Measurements from ENCODE around the gene SORCS2.

Gene SORCS2

GRCh38 chr4:7247521-7247920, 55.2 kb downstream of the SORCS2 start:
- DNase-seq (ENCODE audit: low read depth): no peak

- DNase-seq (ENCODE audit: low read depth): no peak
These were observed 55.6 kb downstream of the SORCS2 start for GRCh38 chr4:7247946-7248345.

- DNase-seq (ENCODE audit: low read depth): no peak
These were observed 56.5 kb downstream of the SORCS2 start for GRCh38 chr4:7248857-7249256.

DNA sequence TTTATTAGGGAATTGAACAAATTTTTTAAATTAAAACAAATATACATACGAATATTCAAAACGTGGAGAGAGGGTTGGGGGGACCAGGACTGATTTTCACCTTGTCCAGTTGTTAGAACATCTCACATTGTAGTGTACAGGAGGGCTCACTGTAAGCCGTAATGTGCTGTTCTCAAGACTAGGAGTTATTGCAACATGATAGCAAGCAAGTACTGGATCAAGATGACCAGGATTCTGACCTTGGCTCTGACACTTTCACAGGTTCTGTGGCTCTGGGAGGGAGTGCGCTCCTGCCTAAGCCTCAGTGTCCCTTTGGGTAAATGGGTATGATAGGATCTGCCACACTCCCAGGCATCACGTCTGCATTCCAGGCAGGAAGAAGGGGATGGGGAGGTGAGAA, 59.0 kb downstream of the SORCS2 start:
- DNase-seq (ENCODE audit: low read depth): no peak

DNA sequence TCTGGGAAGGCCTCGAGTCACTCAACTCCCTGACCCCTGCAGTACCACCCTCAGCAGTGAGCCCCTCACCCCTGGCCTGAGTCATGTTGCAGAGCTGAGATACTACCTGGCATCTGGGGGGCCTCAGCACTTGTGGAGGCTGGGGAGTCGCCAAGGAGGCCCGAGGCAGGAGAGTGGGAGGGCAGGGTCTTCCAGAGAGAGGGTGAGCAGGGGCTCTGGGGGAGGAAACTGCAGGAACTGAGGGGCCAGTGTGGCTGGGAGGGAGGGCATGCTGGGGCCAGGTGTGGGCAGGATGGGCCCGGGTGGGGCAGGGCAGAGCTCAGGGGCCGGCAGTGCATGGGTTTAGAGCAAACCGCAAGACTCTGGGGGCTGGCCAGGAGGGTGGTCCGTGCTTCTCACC, 59.7 kb downstream of the SORCS2 start:
- no peak for DNase-seq (ENCODE audit: low read depth)

DNA sequence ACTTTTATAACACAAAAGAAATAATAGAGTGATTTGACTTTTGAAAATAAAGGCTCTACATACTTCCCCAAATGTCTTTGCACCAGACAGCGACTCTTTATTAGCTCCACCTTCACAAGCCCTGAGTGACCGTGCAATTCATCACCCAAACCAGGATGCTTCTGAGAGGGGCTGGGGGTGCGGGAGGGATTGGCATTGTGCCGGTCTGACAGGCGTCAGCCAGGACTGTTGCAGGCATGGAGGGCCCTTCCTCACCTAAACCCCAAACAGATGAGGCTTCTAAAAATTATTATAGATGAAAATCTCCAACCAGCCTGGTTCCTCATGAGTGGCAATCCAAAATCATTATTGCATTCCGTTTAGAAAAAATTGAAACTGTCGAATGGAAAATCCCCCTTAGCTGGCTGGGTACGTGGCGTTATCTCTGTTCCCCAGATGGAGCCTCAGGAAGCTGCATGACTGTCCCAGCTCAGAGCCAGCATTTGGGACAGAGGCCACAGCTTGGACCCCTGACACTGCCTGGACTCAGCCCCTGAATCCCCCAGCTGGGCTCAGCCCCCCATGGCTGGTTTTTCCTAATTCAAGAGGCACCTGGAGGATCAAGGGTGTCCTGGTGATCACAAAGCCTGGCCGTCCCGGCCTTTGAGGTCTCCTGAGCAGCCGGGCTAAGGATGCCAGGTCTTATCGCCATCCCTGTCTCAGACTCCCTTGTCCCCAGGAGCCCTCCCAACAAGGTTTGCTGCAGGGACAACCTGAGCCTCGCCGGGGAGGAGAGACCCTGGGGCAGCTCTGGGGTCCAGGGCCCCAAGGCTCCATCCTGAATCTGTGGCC, 60.4 kb downstream of the SORCS2 start:
- no peak for DNase-seq (ENCODE audit: low read depth)

DNA sequence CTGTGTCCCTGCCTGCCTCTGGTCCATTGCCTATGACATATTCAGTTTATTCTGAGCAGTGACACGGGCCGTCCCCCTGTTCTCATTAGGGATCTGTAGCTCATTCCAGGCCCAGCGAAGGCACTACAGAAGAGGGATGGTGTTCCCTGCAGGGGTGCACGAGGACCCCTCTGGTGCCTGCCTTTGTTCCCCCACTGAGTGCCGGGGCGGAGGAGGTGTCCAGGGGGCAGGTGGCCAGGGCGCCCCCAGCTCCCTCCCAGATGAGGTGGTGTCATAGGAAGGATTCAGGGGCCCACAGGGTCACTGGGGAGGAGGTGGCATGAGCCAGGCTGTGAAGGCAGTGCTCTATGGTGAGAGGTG, 61.0 kb downstream of the SORCS2 start:
- no peak for DNase-seq (ENCODE audit: low read depth)

GRCh38 chr4:7253837-7254236, 61.5 kb downstream of the SORCS2 start:
- DNase-seq (ENCODE audit: low read depth): no peak

GRCh38 chr4:7254736-7255487, 62.6 kb downstream of the SORCS2 start:
- DNase-seq (ENCODE audit: low read depth): no peak

DNA sequence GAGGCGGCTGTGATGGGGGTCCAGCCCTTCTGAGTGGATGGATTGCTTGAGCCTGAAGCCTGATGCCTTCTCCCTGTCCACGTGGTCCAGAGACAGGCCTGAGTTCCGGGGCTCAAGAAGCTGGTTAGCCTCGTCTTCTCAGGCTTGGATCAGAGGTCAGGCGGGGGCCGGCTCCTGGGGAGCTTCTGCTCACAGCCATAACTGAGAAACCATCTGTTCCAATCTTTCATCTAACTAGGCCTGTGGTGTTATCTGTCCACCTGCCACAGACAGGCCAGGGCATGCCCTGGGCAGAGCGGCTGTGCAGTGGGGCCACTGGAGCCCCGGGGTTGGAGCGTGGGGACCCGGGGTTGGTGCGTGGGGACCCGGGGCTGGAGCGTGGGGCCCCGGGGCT, 63.1 kb downstream of the SORCS2 start:
- no peak for DNase-seq (ENCODE audit: low read depth)

GRCh38 chr4:7255996-7256395, 63.7 kb downstream of the SORCS2 start:
- no peak for DNase-seq (ENCODE audit: low read depth)

DNA sequence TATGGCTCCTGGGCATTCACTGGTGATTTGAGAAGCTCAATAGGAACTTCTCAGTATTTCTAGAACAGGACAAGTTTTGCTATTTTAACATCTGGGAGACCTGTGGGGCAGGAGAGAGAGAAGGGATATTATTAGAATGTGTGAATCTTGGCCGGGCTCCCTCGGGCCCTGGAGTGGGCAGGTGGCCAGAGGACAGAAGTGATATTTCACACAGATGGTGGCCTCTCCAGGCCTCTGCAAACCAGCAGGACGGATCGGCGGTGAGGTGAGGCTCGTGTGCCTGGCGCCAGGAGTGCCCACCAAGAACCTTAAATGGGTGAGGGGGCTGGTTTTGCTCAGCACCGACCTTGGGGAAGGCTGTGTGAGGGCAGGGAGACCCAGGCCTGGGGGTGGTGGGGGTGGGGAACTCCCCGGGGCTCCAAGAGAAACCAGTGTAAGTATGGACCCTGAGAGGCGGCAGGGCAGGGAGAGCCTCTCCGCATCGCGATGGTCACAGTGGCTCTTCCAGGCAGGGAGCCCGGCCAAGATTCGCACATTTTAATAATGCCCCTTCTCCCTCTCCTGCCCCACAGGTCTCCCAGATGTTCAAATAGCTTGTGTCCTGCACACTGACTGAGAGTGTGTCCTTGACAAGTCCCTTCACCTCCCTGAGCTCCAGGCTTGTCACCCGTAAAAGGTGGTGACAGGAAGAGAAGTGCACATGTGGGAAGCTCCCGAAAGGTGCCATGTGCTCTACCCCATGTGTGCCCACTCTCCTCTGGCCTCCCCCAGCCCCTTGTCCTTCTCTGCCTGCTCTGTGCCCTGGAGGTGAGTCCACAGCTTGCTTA, 64.9 kb downstream of the SORCS2 start:
- DNase-seq (ENCODE audit: low read depth): no peak

- DNase-seq (ENCODE audit: low read depth): no peak
These were observed 66.7 kb downstream of the SORCS2 start for GRCh38 chr4:7259039-7259438.

DNA sequence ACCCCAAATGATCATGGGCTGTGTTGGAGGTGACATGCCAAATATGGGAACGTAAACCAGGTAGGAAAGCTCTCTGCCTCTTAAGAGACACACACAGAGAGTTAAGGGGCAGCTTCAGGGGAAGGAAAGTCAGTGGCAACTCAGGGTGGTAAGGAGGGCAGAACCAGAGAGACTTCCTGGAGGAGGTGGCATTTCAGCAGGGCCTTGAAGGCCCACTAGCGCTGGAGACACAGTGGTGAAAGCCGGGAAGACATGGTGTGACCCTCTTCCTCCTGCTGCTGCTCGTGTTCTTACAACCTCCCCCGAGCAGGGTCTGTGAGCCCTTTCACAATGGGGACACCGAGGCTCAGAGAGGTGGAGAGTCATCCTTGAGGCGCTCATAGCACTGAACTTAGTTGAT, 68.2 kb downstream of the SORCS2 start:
- no peak for DNase-seq (ENCODE audit: low read depth)

- no peak for DNase-seq (ENCODE audit: low read depth)
These were observed 68.7 kb downstream of the SORCS2 start for GRCh38 chr4:7261087-7261486.

- no peak for DNase-seq (ENCODE audit: low read depth)
These were observed 69.2 kb downstream of the SORCS2 start for GRCh38 chr4:7261536-7261935.

DNA sequence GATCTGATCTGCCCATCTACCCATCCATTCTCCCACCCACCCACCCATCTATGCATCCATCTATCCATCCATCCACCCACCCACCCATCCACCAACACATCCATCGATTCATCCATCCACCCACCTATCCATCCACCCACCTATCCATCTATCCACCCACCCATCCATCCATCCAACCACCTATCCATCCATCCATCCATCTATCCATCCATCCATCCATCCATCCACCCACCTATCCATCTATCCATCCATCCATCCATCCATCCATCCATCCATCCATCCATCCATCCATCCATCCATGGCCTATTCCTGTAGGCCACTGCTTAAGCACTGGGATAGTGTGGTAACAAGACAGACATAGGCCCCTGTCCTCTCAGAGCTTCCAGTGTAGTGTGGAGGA, 69.8 kb downstream of the SORCS2 start:
- no peak for DNase-seq (ENCODE audit: low read depth)

DNA sequence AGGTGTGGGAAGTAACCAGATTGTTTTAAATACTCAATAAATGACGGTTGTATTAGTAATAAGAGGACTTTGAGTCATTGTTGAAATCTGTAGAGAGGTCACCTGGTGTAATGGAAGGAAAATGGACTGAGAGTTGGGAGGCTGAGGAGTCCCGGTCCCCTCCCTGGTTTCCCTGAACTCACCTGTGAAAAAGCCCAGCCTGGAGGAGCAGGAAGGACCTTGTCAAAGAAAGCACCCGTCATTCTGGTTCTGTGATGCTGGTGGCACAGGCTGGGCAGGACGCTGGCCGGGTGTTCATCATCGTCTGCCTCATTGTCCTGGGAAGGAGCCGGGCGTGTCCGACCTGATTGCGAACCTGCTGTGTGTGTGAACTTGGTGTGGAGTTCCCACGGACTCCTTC, 70.8 kb downstream of the SORCS2 start:
- DNase-seq (ENCODE audit: low read depth): no peak

- no peak for DNase-seq (ENCODE audit: low read depth)
These were observed 72.4 kb downstream of the SORCS2 start for GRCh38 chr4:7264694-7265093.

DNA sequence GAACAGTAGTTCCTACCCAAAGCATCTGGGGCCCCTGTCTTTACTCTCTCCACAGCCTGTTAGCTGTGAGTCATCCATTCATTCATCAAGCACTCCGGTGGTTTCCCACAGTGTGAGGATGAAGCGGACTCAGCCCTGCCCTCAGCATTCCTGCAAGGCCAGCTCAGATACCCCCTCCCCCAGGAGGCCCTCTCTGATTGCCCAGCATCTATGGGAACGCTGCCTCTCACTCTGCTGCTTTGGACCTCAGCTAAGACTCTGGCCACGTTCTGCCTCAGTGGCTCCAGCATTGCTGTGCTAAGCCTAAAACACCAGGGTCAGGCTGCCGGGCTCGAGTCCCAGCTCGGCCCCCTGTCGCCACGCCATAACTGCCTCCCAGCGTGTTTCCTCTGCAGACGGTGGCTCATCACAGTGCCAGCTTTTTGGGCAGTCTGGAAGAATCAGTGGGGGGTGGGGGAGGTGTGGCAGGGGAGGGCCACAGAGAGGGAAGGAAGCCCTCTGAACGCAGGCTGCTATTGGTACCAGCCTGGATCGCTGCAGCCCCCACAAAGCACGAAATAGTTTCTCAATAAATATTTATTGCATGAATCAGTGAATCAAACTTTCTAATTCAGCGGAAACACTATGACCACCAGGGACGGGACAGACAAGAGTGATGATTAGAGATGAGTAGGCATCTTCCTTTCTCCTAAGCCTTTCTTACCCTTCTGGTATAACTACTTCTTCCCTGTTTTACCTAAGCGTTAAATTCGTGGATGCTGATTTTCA, 74.4 kb downstream of the SORCS2 start:
- peak; percentile 74 for DNase-seq (ENCODE audit: low read depth)

- DNase-seq (ENCODE audit: low read depth): no peak
These were observed 75.5 kb downstream of the SORCS2 start for GRCh38 chr4:7267829-7268228.

- DNase-seq (ENCODE audit: low read depth): no peak
These were observed 76.6 kb downstream of the SORCS2 start for GRCh38 chr4:7268941-7269340.

All from GM04504 (cell line).